Activated CD4-positive, alpha-beta T cell treated with anti-CD3 and anti-CD28 coated beads, Interleukin-2, amount 50 U/mL, for 24 hours (primary cell): ENCODE measurements around the gene RFC3.
"Not testable (repeated sequence)": the region's sequence is repeated elsewhere in the genome, so short reads cannot be mapped to it uniquely, and the experiment has no call there.

Source experiments
- DNase-seq, 2 donors: peaks; one replicate each; pipeline ENCODE4 v3.0.0-alpha.2; 2020; ENCODE audit warnings: low read depth in 1 of 2, low spot score in 1 of 2

Gene RFC3

DNA sequence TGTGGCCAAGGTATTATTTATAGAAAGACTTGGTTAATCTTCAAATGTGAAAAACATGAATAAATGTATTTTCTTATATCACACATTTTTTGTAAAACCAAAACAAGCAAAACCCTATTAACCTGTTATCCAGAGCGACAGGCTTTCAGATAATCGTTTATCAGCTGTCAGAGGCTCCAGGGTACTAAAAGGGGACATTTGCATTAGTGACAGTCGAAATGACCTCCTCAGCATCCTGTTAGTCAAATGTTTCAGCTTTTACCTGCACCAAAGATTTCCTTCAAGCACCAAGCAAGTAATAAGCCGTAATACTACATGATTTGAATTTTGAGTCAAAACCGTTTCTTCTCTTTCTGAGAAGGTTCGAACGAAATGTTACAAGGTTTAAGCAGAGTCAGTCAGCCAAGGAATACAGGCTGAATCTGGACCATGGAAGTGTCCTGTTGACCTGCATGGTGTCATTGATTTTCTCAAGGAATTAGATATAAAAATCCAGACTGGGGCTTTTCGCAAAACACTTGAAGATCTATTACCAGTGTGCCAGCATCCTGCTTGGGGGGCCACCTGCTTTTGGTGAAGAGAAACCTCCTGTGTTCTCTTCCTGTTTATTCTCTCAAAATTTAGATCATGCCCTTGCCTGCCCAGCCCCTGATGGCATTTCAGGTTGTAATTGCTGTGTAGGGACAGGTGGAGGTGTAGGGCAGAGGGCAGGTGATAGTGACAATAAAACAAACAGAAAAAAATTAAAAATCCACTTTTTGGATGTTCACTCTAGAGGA lies 11.3 kb upstream of the RFC3 start:
- DNase-seq: no peak

DNA sequence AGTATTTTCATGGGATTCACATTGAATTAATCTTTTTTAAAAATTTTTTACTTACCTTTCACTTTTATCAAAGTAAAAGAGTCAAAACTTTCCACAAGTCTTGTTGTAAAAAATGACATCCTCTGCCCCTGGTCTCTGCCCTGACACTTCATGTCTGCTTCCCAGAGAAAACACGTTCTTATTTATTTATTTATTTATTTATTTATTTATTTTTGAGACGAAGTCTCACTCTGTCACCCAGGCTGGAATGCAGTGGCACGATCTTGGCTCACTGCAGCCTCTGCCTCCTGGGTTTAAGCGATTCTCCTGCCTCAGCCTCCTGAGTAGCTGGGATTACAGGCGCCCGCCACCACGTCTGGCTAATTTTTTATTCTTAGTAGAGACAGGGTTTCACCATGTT lies 5.1 kb upstream of the RFC3 start:
- DNase-seq: not testable (repeated sequence)

DNA sequence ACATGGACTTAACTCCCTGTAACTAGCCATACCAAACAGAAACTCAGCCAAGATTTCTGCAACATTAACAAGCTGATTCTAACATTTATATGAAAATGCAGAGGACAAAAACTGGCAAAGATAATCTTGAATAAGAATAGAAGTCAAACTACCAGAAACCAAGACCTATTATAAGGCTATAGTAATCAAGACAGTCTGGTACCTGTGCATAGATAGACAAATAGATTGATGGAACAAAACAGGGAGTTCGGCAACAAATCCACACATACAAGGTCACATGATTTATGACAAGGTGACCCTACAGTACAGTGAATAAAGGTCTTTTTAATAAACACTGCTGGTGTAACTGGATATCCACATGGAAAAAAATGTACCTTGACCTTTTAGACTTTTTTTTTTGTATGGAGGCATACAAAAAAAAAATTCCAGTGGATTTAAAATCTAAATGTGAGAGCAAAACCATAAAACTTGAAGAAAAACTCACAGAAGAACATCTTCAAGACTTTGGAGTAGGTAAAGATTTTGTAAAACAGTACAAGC lies 2.9 kb upstream of the RFC3 start:
- no peak for DNase-seq

DNA sequence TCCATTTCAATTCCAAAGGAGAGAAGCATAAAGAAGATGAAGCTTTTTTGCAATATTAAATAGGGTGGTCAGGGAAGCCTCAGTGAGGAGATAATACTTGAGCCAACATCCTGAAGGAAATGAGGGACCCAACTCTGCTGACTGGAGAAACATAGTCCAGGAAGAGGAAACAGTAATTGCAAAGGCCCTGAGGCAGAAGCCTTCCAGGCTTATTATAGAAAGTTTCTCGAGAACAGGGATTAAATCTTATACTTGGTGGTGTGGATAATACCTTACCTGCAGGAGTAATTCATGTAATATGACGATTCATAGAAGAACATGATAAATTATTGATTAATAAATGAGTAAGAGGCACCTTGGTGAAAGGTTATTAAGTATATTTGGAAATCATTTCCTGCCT lies 1.0 kb upstream of the RFC3 start:
- DNase-seq: no peak

DNA sequence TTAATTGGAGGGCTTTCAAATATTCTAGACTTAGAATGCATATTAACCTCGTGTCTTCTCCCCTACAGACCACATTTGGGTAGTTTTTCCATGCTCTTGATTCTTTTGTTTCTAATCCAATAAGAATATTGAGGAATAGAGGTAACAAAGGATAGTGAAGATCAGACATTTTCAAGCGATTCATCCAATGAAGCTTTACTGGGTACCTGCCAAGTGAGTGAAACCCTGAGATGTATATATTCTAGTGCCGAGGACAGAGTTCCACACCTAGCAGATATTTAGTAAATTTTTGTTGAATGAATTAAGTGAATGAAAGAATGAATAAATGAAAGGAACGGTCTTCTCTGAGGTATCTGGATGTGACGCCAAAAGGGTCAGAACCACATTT lies 442 bp upstream of the RFC3 start:
- DNase-seq: no peak

DNA sequence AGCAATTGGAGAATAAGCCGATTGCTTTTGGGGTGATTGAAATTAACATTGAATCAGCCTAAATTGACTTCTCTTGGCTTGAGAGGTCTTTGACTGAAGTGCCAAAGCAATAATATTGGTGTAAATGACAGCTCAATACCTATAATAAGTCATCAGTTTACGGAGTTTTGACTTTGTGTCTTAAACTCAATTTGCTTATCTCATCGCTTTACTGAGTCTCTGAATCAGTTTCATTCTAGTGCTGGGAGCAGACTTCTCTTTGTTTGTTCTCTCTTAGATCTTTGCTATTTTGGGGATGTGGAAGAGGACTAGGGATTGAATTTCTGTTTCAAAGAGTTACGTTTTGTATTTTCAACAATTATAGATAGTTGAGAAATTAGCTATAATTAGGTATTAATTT lies 7.1 kb downstream of the RFC3 start:
- DNase-seq: no peak

DNA sequence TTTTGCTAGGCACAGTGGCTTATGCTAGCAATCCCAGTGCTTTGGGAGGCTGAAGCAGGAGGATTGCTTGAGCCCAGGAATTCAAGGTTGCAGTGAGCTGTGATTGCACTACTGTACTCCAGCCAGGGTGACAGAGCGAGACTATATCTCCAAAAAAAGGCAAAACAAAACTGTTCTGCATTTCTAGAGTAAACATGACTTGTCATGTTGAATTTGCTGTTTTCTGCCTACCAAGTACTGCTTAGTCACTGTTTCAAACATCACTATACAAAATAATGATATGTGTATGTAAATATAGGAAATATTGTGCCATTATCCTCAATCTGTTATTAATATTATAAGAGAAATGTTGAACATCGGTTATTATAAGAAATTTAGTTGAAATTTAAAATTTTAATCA lies 9.2 kb downstream of the RFC3 start:
- DNase-seq: no peak

DNA sequence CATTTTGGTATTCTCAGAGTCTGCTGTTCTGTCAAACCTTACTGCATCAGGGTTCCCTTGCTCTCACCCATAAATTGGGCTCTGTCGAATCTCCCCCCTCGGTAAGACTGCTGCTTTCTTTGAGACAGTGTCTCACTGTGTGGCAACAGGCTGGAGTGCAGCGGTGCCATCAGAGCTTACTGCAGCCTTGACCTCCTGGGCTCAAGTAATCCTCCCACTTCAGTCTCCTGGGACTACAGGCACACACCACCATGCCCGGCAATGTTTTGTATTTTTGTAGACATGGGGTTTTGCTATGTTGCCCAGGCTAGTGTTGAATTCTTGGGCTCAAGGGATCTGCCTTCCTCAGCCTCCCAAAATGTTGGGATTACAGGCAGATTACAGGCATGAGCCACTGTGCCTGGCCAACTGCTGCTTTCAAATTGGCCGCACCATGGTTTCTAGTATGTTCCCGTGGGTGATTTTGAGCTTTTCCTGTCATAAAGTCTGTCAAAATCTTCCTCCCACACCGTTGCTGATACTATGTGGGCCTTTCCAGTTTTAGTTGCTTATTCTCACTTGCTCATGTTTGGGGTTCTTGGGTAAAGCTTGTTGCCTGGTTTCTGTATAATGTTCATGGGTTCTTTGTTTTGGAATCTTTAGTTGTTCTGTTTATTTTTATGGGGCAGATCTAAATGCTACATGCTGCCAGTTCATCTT lies 10.6 kb downstream of the RFC3 start:
- DNase-seq: no peak

DNA sequence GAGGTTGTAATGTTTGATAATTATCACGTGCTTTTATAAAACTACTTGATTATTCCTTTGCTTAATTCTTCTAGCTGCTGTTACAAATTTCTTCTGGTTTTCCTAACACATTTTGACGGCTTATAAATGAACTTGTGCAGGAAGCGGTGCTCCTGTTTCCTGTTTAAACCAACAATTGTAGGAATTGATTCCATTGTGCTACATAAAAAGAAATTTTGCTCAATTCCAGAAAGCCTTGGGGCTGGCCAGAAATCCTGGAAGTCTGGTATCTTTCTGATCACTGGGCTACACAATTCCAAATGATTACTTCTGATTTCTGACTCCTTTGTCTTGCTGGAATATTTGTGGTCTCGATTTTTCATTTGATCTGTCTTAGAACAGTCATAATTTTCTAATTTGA lies 14.9 kb downstream of the RFC3 start:
- DNase-seq: no peak

DNA sequence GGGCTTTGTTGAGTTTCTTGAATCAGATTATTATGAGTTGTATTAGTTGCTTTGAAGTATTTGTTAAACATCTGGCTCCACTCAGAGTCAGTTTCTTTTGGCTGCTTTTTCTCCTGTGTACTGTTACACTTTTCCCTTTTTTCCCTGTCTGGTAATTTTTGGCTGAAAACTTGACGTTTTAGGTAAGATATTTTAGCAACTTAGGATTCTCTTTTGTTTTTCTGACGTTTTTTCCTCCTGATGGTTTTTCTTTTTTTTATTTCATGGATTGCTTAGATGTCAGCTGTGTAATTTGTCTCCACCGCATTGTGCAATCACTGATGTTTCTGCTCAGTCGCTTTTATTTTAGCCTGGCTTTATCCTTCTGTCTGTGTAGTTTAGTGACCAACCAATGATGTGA lies 20.7 kb downstream of the RFC3 start:
- no peak for DNase-seq

DNA sequence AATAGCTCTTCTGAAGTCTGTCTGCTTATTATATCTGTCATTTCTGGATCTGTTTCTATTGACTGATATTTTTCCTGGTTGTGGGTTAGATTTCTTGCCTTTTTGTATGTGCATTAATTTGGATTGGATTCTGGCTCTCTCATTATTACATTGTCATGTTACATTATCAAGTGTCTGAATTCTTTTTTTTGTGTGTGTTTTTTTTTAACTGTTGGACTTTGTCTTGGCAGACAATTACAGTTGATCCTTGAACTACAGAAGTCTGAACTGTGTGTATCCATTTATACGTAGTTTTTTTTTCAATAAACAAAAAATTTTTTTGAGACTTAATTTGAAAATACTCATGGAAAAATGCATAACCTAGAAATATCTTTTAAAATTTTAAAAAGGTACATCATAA lies 22.5 kb downstream of the RFC3 start:
- no peak for DNase-seq

DNA sequence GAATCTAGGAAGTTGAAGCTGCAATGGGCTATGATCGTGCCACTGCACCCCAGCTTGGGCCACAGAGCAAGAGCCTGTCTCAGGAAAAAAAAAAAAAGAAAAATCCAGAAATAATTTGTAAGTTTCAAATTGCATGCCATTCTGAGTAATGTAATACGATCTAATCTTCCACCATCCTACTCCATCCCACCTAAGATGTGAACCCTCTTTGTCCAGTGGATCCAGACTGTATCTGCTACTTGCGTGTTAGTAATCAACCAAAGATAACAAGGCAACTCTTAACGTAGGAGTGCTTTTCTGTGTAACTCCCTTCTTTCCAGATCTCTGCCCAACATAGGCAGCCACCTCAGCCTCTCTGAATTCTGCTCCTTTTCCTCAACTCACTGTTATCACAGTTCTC lies 24.3 kb downstream of the RFC3 start:
- DNase-seq: no peak

DNA sequence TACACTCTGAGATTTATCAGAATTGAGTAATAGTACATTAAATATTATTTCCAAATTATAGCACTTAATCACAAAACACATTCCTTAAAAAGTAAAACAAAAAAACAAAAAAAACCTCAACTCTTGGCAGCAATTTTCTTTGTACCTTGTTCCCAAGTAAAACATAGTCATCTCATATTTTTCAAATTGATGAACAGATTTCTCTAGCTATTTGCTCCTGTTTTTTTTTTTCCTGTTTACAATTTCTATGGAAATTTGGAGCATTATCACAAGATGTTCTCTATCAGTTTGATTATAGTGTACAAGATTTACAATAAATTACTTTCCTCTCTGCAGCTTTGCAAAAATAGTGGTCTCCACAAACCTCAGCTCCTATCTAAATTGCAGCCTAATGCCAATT lies 25.0 kb downstream of the RFC3 start:
- no peak for DNase-seq

DNA sequence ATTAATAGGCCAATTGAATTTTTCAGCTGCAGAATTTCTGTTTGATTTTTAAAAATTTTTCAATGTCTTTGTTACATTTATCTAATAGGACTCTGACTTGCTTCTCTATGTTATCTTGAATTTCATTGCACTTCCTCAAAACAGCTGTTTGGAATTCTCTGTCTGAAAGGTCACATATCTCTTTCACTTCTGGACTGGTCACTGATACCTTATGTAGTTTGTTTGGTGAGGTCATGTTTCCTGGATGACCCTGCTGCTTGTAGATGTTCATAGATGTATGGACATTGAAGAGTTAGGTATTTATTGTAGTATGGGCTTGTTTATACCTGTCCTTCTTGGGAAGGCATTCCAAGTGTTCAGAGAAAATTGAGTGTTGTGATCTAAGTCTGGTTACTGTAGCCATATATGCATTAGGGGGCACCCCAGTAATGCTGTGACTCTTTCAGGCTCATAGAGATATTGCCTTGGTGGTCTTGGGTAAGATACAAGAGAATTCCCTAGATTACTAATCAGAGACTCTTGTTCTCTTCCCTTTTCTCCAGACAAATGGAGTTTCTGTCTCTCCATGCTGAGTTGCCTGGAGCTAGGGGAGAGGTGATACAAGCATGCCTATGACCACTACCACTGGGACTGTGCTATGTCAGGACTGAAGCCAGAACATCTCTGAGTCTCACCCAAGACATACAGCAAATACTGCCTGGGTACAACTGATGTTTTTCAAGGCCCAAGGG lies 27.8 kb downstream of the RFC3 start:
- DNase-seq: no peak

DNA sequence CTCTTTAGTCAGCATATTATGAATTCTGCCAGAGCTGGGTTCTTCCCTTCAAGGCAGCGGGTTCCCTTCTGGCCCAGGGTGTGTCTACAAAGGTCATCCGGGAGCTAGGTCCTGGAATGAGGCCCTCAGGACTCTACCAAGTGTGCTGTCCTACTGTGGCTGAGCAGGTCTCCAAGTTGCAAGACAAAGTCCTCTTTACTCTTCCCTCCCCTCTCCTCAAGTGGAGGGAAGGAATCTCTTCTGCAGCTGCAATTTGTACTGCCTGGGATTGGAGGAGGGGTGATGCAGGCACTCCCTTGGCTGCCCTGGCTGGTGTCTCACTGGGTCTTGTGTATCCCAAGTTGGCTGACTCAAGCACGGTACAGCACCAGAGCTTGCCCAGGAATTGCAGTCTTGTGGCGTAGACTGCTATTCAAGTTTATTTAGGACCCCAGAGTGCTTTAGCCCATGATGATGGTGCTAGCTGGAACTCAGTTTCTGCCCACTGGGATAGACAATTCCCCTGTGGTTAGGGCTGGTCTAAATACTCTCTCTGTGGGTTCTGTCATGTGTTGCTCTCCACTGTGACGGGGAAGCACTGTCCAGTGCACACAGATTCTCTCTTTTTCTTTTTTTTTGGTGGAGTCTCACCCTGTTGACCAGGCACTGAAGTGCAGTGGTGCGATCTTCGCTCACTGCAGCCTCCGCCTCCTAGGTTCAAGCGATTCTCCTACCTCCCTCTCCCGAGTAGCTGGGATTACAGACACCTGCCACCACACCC lies 28.5 kb downstream of the RFC3 start:
- DNase-seq: no peak

DNA sequence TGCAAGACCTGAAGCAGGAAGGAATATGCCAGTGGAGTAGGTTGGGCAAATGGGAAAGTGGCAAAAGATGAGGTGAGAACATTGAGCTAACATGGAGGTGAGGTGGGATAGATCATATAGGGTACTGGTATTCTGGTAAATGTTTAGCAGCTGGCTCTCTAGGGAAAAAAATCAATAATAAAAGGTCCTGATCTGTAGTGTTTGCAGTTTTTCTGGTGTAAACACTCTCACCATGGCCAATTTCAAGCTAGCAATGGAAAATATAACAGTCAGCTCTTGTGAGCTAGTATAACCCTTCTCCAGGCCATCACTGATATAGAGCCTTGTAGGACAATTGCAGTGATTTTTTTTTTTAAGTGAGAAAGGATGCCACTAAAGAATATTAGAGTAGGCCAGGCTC lies 31.3 kb downstream of the RFC3 start:
- DNase-seq: no peak

DNA sequence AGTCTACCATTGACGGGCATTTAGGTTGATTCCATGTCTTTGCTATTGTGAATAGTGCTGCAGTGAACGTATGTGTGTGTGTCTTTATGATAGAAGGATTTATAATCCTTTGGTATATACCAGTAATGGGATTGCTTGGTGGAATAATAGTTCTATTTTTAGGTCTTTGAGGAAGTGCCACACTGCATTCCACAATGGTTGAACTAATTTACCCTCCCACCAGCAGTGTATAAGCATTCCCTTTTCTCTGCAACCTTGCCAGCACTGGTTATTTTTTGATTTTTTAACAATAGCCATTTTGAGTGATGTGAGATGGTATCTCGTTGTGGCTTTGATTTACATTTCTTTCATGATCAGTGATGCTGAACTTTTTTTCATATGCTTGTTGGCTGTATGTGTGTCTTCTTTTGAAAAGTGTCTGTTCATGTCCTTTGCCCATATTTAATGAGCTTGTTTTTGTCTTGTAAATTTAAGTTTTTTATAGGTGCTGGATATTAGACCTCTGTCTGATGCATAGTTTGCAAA lies 37.5 kb downstream of the RFC3 start:
- DNase-seq: no peak

DNA sequence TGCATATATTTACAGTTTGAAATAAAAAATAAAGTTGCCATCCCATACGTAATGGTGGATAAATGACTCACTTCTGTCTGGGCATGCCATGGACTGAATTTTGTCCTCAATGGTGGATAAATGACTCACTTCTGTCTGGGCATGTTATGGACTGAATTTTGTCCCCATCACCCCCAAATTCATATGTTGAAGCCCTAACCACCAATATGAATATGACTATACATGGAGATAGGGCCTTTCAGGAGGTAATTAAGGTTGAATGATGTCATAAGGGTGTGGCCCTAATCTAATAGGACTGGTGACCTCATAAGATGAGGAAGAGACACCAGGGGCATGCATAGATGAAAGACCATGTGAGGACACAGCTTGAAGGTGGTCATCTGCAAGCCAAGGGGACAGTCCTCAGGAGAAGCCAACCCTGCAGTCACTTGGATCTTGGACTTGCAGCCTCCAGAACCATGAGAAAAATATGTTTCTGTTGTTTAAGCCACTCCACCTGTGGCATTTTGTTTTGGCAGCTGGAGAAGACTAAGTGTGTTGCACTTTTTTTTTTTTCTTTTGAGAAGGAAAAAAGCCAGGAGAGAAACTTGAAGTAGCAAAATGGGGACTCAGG lies 41.8 kb downstream of the RFC3 start:
- no peak for DNase-seq

DNA sequence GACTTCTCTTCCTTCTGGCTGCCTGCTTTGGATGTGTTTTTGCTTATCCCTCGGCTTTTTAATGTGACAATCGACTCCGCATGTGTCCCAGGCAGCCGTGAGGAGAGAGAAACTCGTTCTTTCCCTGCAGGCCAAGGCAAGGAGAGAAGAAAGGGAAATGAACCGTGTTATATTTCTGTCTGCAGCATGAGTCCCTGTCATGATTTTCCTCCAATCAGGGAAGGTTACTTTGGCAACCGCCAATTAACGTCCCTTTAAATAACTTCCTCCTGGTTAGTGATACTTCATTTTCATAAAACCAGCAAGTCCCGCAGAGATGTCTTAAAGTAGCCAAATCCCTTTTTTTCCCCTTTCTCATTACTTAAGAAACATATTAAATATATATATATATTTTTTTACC lies 42.6 kb downstream of the RFC3 start:
- no peak for DNase-seq

DNA sequence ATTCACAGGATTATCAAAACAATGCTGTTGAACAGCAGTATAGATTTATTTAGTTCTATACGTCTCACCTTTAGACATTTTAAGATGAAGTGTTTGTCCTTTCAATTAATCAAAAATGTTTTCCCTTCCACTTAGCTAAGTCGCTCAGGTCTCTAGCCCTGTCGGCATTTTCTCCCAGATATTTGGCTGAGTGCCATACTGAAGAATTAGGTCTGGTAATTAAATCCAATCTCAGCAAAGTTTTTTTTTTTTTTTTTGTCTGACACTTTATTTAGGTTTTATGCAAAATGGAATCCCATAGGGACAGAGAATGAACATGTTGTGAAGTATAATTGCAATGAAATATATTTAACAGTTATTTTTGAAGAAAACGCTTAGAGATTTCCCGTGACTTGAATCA lies 44.1 kb downstream of the RFC3 start:
- DNase-seq: no peak
